Measurements from ENCODE around the gene MEI1.
"Not testable (repeated sequence)": the region's sequence is repeated elsewhere in the genome, so short reads cannot be mapped to it uniquely, and the experiment has no call there.

The MEI1 gene

DNA sequence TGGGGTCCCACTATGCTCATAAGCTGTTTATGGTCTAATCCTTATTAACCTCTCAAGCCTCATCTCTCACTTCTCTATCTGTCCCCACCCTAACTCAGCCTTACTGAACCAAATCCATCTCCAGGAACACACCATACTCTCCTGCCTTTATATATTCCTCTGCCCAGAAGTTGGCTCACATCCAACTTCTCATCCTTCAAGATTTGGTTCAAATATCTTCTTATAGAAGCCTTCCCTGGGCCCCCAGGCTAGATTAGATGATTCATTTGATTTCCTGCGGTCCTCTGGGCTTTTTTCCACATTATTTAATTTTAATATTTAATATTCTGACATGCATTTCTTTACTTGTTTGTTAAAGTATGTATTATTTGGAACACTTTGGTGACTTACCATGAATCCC is 23.2 kb downstream of the MEI1 start:
- TF ChIP-seq, protein P1, sequence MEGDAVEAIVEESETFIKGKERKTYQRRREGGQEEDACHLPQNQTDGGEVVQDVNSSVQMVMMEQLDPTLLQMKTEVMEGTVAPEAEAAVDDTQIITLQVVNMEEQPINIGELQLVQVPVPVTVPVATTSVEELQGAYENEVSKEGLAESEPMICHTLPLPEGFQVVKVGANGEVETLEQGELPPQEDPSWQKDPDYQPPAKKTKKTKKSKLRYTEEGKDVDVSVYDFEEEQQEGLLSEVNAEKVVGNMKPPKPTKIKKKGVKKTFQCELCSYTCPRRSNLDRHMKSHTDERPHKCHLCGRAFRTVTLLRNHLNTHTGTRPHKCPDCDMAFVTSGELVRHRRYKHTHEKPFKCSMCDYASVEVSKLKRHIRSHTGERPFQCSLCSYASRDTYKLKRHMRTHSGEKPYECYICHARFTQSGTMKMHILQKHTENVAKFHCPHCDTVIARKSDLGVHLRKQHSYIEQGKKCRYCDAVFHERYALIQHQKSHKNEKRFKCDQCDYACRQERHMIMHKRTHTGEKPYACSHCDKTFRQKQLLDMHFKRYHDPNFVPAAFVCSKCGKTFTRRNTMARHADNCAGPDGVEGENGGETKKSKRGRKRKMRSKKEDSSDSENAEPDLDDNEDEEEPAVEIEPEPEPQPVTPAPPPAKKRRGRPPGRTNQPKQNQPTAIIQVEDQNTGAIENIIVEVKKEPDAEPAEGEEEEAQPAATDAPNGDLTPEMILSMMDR (conservative IDR thresholded peaks at IDR 0.05; ENCODE audit: low read length) = no peak
- no peak overlapping the region for H3K4me3 ChIP-seq (ENCODE audit: low read length)
- no peak for DNase-seq (ENCODE audit: low read depth)

DNA sequence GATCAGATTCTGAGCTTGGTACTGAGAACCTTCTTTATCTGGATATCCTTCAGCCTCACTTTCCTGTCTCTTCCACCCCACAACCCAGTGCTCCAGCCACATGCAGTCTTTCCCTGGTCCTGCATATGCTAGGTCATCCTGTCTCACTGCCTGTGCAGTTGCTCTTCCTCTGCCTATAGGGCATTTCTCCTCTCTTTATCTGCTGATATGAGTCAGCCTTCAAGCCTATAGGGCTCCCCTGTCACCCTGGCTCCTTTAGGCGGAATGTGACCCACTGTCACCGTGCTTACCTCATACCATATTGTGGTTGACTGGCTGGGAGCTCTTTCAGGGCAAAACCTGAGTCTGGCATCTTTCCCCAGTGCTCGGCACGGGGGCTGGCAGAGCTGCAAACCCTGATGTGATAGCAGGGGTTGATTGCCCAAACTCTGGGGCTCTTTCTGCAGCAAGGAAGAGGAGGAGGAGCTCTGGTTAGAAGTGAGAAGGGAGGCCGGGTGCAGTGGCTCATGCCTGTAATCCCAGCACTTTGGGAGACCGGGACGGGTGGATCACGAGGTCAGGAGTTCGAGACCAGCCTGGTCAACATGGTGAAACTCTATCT is 26.3 kb downstream of the MEI1 start:
- TF ChIP-seq, protein P1 (conservative IDR thresholded peaks at IDR 0.05; ENCODE audit: low read length) = no peak
- no peak for DNase-seq (ENCODE audit: low read depth)
- no peak overlapping the region for H3K4me3 ChIP-seq (ENCODE audit: low read length)

DNA sequence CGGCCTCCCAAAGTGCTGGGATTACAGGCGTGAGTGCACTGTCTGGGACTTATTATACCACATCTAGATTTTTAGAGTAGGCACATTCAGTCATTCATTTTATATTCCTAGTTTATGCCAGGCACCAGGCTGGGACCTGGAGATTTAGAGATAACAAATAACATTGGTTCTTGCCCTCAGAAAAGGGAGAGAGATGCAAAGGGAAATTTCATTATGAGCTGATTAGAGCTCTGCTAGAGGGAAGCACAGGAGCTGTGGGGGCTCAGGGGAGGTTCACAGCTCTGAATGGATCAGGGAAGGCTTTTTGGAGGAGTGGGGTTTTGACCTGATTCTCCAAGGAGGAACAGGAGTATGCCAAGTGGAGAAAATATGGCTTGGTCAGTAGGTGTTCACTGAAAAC is 32.3 kb downstream of the MEI1 start:
- no peak for DNase-seq (ENCODE audit: low read depth)
- TF ChIP-seq, protein P1 (conservative IDR thresholded peaks at IDR 0.05; ENCODE audit: low read length) = no peak
- H3K4me3 ChIP-seq (ENCODE audit: low read length) = no peak overlapping the region

DNA sequence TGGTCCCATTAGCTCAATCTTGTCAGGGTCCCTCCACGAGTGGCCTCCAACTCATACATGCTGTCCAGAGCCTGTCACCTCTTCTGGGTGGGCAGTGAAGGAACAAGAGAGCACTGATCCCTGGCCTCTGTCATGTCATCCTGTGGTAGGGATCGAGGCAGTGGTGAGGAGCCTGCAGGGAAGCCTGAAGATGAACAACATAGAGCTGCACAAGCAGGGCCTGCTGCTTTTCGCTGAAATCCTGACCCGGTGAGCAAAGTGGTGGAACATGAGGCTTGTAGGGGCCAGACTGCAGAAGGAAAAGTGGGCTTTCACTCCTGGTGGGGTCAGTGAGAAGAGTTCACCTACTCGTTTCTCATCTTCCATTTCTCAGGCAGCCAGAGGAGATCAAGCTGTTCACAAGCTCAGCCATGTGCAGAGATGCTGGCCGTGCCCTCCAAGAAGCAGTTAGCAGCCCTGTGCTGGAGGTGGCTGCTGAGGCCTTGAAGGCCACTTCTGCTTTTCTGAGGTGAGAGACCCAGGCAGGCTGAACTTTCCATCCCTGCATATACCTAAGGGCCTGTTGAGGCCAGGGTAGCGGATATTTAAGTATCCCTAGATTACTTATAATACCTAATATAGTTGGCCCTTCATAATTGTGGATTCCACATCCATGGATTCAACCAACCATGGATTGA is 32.9 kb downstream of the MEI1 start:
- DNase-seq (ENCODE audit: low read depth) = no peak
- TF ChIP-seq, protein P1 (conservative IDR thresholded peaks at IDR 0.05; ENCODE audit: low read length) = no peak
- no peak overlapping the region for H3K4me3 ChIP-seq (ENCODE audit: low read length)

DNA sequence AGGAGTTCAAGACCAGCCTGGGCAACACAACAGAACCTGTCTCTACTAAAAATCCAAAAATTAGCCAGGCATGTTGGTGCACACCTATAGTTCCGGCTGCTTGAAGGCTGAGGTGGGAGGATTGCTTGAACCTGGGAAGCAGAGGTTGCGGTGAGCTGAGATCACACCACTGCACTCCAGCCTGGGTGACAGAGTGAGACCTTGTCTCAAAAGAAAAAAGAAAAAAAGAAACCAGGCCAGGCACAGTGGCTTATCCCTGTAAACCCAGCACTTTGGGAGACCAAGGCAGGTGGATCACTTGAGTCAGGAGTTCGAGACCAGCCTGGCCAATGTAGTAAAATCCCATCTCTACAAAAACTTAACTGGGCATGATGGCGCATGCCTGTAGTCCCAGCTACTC is 33.9 kb downstream of the MEI1 start:
- H3K4me3 ChIP-seq (ENCODE audit: low read length); DNase-seq (ENCODE audit: low read depth): not testable (repeated sequence)

DNA sequence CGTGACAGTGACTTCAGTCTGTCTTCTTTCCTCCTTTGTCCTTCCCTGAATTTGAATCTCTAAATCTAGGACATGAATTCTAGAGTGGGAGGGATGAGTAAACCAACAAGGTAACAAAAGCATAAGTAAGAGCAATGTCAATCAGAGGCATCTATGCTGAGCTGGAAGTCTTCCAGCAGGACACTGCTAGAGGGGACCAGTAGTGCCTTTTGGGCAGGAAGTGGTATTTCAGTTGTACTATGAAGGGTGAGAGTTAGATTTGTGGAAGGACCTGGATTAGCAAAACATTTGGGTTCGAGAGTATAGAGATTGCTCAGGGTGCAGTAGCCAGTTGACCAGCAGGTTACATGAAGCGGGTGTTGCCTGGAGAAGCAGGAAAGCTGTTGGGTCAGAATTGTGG is 40.3 kb downstream of the MEI1 start:
- TF ChIP-seq, protein P1 (conservative IDR thresholded peaks at IDR 0.05; ENCODE audit: low read length) = no peak
- no peak for DNase-seq (ENCODE audit: low read depth)
- H3K4me3 ChIP-seq (ENCODE audit: low read length) = no peak overlapping the region

DNA sequence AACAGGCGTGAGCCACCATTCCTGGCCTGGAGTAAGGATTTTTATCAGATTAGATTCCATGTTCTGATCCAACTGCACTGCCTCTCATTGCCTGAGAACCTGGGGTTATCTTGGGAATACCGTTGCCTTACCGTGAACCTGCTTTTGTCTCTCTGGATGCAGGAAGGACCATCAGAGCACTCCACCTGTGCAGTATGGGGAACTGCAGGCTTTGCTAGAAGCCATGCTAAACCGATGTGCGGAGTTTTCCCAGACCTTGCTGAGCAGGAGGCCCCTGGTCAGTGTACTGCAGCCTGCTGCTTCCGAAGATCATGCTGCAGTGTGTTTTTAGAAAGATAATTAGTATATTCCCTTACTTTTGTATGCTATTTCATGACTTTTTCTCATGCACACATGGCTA is 43.6 kb downstream of the MEI1 start:
- no peak for DNase-seq (ENCODE audit: low read depth)
- H3K4me3 ChIP-seq (ENCODE audit: low read length) = no peak overlapping the region
- TF ChIP-seq, protein P1 (conservative IDR thresholded peaks at IDR 0.05; ENCODE audit: low read length) = no peak
